OCI-LY1 (cell line): Measurements from ENCODE around the gene HAGH.
A peak's percentile ranks its signal among the peaks of the same experiment; 100 is the strongest.

Experiments
- H2AFZ ChIP-seq: fragments of 200-600 bp; sonication (generic), shearing (Covaris generic); 2 replicates; pipeline ENCODE4 v1.6.0; 2014; ENCODE audit warnings: antibody characterized with exemption, mild to moderate bottlenecking, low read length
- H3F3A ChIP-seq: fragments of 200-600 bp; sonication (generic), shearing (Covaris generic); 2 replicates; pipeline ENCODE4 v1.6.0; 2014; ENCODE audit warnings: mild to moderate bottlenecking, antibody characterized with exemption, low read length, moderate library complexity; ENCODE audit not compliant: insufficient read depth
- H3K27ac ChIP-seq: fragments of 200-600 bp; sonication (generic); 2 replicates; pipeline ENCODE4 v1.5.1; 2014; ENCODE audit warnings: low read length, mixed run types, mild to moderate bottlenecking, low read depth; ENCODE audit not compliant: poor library complexity, severe bottlenecking
- H3K27me3 ChIP-seq: fragments of 200-600 bp; sonication (generic); 2 replicates; pipeline ENCODE4 v1.6.0; 2014; ENCODE audit warnings: antibody characterized with exemption, mild to moderate bottlenecking, low read length, moderate library complexity; ENCODE audit not compliant: insufficient read depth
- H3K36me3 ChIP-seq: fragments of 200-600 bp; sonication (generic); 2 replicates; pipeline ENCODE4 v1.6.1; 2014; ENCODE audit warnings: mild to moderate bottlenecking, antibody characterized with exemption, low read length, moderate library complexity, mixed read lengths; ENCODE audit not compliant: insufficient read depth
- H3K4me1 ChIP-seq: fragments of 200-600 bp; sonication (generic); 2 replicates; pipeline ENCODE4 v1.5.1; 2014; ENCODE audit warnings: mild to moderate bottlenecking, low read length, moderate library complexity; ENCODE audit not compliant: insufficient read depth, severe bottlenecking
- H3K4me2 ChIP-seq: fragments of 200-600 bp; sonication (generic), shearing (Covaris generic); 2 replicates; pipeline ENCODE4 v1.6.1; 2014; ENCODE audit warnings: low read length
- H3K4me3 ChIP-seq: fragments of 200-600 bp; sonication (generic); 2 replicates; pipeline ENCODE4 v1.5.1; 2014; ENCODE audit warnings: low read length, low read depth, mild to moderate bottlenecking, mixed read lengths; ENCODE audit not compliant: poor library complexity, severe bottlenecking
- H3K79me2 ChIP-seq: fragments of 200-600 bp; shearing (Covaris generic); 2 replicates; pipeline ENCODE4 v1.6.1; 2016; ENCODE audit warnings: mixed run types, low read length, mixed read lengths; ENCODE audit not compliant: insufficient read depth
- H3K9ac ChIP-seq: fragments of 200-600 bp; sonication (generic), shearing (Covaris generic); 2 replicates; pipeline ENCODE4 v1.6.1; 2014; ENCODE audit warnings: mild to moderate bottlenecking, low read length, mixed read lengths
- H3K9me2 ChIP-seq: fragments of 200-600 bp; sonication (generic), shearing (Covaris generic); 2 replicates; pipeline ENCODE4 v1.6.1; 2014; ENCODE audit warnings: low read depth, mild to moderate bottlenecking, low read length, mixed read lengths
- H3K9me3 ChIP-seq: fragments of 200-600 bp; shearing (Covaris generic); 2 replicates; pipeline ENCODE4 v1.6.1; 2014; ENCODE audit warnings: low read length, mixed read lengths
- H4K20me1 ChIP-seq: fragments of 200-600 bp; sonication (generic), shearing (Covaris generic); 2 replicates; pipeline ENCODE4 v1.6.0; 2016; ENCODE audit warnings: mild to moderate bottlenecking, low read length; ENCODE audit not compliant: insufficient read depth
- CTCF ChIP-seq: fragments of 200-600 bp; sonication (generic), shearing (Covaris generic); IDR thresholded peaks from 2 replicates; pipeline ENCODE4 v1.5.1; 2017; ENCODE audit warnings: mild to moderate bottlenecking, antibody characterized with exemption, low read length, moderate library complexity, mixed read lengths
- EZH2 ChIP-seq: fragments of 200-600 bp; sonication (generic), shearing (Covaris generic); IDR thresholded peaks from 2 replicates; pipeline ENCODE4 v1.8.0; 2017; ENCODE audit warnings: borderline replicate concordance, mixed run types, mild to moderate bottlenecking, antibody characterized with exemption, low read length, moderate library complexity, mixed read lengths

Gene HAGH

GRCh38 chr16:1781758-1782407 lies 44.7 kb downstream of the HAGH start:
- peak overlapping the region; percentile 82 for H3K4me2 ChIP-seq
- H3K9ac ChIP-seq, result peak overlapping the region; percentile 73
- H3K9me2 ChIP-seq, result no peaks in the 10 kb centered on the region
- 0 out of 2 replicates have a peak, but pooled peaks cover 3% of the 10 kb centered on the region for H3F3A ChIP-seq
- peak overlapping the region; percentile 30 for H3K27ac ChIP-seq
- H3K4me3 ChIP-seq, result peak overlapping the region; percentile 97
- H3K36me3 ChIP-seq, result peaks cover 58% of the 10 kb centered on the region
- H3K27me3 ChIP-seq, result no peaks in the 10 kb centered on the region
- H3K9me3 ChIP-seq, result no peaks in the 10 kb centered on the region
- H3K4me1 ChIP-seq, result peaks cover 20% of the 10 kb centered on the region
- H3K79me2 ChIP-seq, result peaks cover 6% of the 10 kb centered on the region
- no peak overlapping the region for H2AFZ ChIP-seq
- TF ChIP-seq EZH2, result no peak
- no peaks in the 10 kb centered on the region for H4K20me1 ChIP-seq

GRCh38 chr16:1781254-1781653 lies 45.4 kb downstream of the HAGH start:
- H4K20me1 ChIP-seq, result no peaks in the 10 kb centered on the region

GRCh38 chr16:1780677-1781072 lies 46.0 kb downstream of the HAGH start:
- H2AFZ ChIP-seq, result no peak overlapping the region
- H3F3A ChIP-seq, result 0 out of 2 replicates have a peak, but pooled peaks cover 3% of the 10 kb centered on the region
- TF ChIP-seq CTCF (no peak), EZH2 (no peak)
- no peaks in the 10 kb centered on the region for H3K27me3 ChIP-seq
- H3K9me2 ChIP-seq, result no peaks in the 10 kb centered on the region
- peaks cover 6% of the 10 kb centered on the region for H3K79me2 ChIP-seq
- H3K4me3 ChIP-seq, result peak overlapping the region; percentile 97
- no peaks in the 10 kb centered on the region for H4K20me1 ChIP-seq
- peak overlapping the region; percentile 82; the same call in 1 of the 2 replicates for H3K4me2 ChIP-seq
- H3K9me3 ChIP-seq, result no peaks in the 10 kb centered on the region
- H3K27ac ChIP-seq, result no peak overlapping the region
- H3K9ac ChIP-seq, result peak overlapping the region; percentile 73; the same call in 1 of the 2 replicates
- H3K4me1 ChIP-seq, result peaks cover 20% of the 10 kb centered on the region
- peaks cover 52% of the 10 kb centered on the region for H3K36me3 ChIP-seq

More at GRCh38 chr16:1781254-1781653, 45.4 kb downstream of the HAGH start:
- Histone ChIP-seq H3K4me3 (peak overlapping the region; percentile 97), H3K27me3 (no peaks in the 10 kb centered on the region), H3F3A (0 out of 2 replicates have a peak, but pooled peaks cover 3% of the 10 kb centered on the region), H3K79me2 (peaks cover 6% of the 10 kb centered on the region), H3K9me3 (no peaks in the 10 kb centered on the region), H3K36me3 (peaks cover 58% of the 10 kb centered on the region), H2AFZ (no peak overlapping the region), H3K9me2 (no peaks in the 10 kb centered on the region), H3K4me1 (peaks cover 20% of the 10 kb centered on the region), H3K9ac (peak overlapping the region; percentile 73), H3K27ac (peak overlapping the region; percentile 30), H3K4me2 (peak overlapping the region; percentile 82)
- TF ChIP-seq CTCF, result no peak
- no peak for TF ChIP-seq EZH2
